Panc1 (cell line): ENCODE measurements around the gene CANX. TPM values are rescaled to one million over a fixed set of nuclear protein-coding genes. Genes with fewer than 3 reads are reported as not detected.

Experiments used
- ATAC-seq: fragments of 200-7000 bp; cut with Tn5 transposase; 2 replicates; pipeline ENCODE4 v1.9.1; 2020; ENCODE audit warnings: mild to moderate bottlenecking, moderate library complexity
- BruUV-seq: library from RNA; stranded (reverse); fragments of 400-500 nt; replicated peaks from 2 replicates; lab custom pipeline; 2021; lab: Mats Ljungman, UMichigan
- CTCF ChIA-PET: fragments of 300-600 bp; sonication (Branson Sonifier 250); formaldehyde crosslinking; loops from one replicate; lab custom pipeline; 2022; ENCODE audit warnings: antibody characterized with exemption; lab: Charles Lee
- POLR2A ChIA-PET: fragments of 300-600 bp; sonication (Branson Sonifier 250); formaldehyde crosslinking; loops from one replicate; lab custom pipeline; 2022; ENCODE audit warnings: antibody characterized with exemption; lab: Charles Lee
- DNase-seq: peaks from one replicate; pipeline ENCODE4 v3.0.0-alpha.2; 2010; ENCODE audit warnings: low read depth, low spot score
- H3K27ac ChIP-seq: 2 replicates; pipeline ENCODE4 v1.5.1; 2011; ENCODE audit warnings: mild to moderate bottlenecking, low read length, inconsistent platforms
- H3K27me3 ChIP-seq: fragments of 200-500 bp; sonication (Bioruptor generic); 2 replicates; pipeline ENCODE4 v1.6.0; 2014; ENCODE audit warnings: low read length, inconsistent platforms; ENCODE audit not compliant: control insufficient read depth, insufficient read depth
- H3K36me3 ChIP-seq: fragments of 200-500 bp; sonication (Bioruptor generic); 2 replicates; pipeline ENCODE4 v1.5.1; 2014; ENCODE audit warnings: inconsistent platforms, mild to moderate bottlenecking, low read length, moderate library complexity; ENCODE audit not compliant: control insufficient read depth, insufficient read depth
- H3K4me1 ChIP-seq: 2 replicates; pipeline ENCODE4 v1.5.1; 2011; ENCODE audit warnings: inconsistent platforms, mild to moderate bottlenecking, low read length, moderate library complexity; ENCODE audit not compliant: control insufficient read depth, insufficient read depth
- H3K4me3 ChIP-seq, 2 experiments: 2 replicates each; pipeline ENCODE4 v1.5.1; 2011 to 2012; ENCODE audit warnings: low read depth in 2 of 2, low read length in 2 of 2, mild to moderate bottlenecking in 2 of 2, inconsistent platforms in 1 of 2, moderate library complexity in 1 of 2
- H3K9me3 ChIP-seq: fragments of 200-500 bp; sonication (Bioruptor generic); 2 replicates; pipeline ENCODE4 v1.5.1; 2014; ENCODE audit warnings: low read depth, mild to moderate bottlenecking, inconsistent platforms, low read length, moderate library complexity; ENCODE audit not compliant: control insufficient read depth, insufficient read depth
- CTCF ChIP-seq: fragments of 450-650 bp; IDR thresholded peaks from 2 replicates; pipeline ENCODE4 v1.5.1; 2017; ENCODE audit warnings: mild to moderate bottlenecking
- POLR2AphosphoS5 ChIP-seq: IDR thresholded peaks from 2 replicates; pipeline ENCODE4 v1.6.1; 2012; ENCODE audit warnings: mild to moderate bottlenecking, low read depth, low read length, moderate library complexity
- REST ChIP-seq, 2 experiments: IDR thresholded peaks; 2 replicates each; pipeline ENCODE4 v1.6.1; 2011 to 2012; ENCODE audit warnings: low read depth in 2 of 2, control low read depth in 1 of 2, low read length in 1 of 2, mild to moderate bottlenecking in 1 of 2, moderate library complexity in 1 of 2; ENCODE audit not compliant: insufficient read depth in 1 of 2
- SIN3A ChIP-seq: IDR thresholded peaks from 2 replicates; pipeline ENCODE4 v1.6.1; 2012; ENCODE audit warnings: low read depth, mild to moderate bottlenecking, low read length, moderate library complexity, borderline replicate concordance; ENCODE audit not compliant: insufficient read depth
- TCF7L2 ChIP-seq: IDR thresholded peaks from 2 replicates; pipeline ENCODE4 v1.6.1; 2011; ENCODE audit warnings: mild to moderate bottlenecking, low read depth, low read length, inconsistent platforms
- in situ Hi-C: cut with HindIII; loops from 2 replicates; pipeline ENCODE4 v1.10.0; 2016; ENCODE audit warnings: low sequenced_read_pairs, low pct_unique_long_range_greater_than_20kb
- intact Hi-C: fragments of 100-400 bp; cut with micrococcal nuclease; formaldehyde crosslinking; loops from one replicate; pipeline ENCODE4 v1.10.0; 2022; ENCODE audit not compliant: unreplicated experiment
- total RNA-seq: library from RNA; stranded (reverse); gene quantifications from one replicate; pipeline ENCODE4 v1.2.1, GENCODE V29; 2021; ENCODE audit not compliant: unreplicated experiment

The CANX gene
- total RNA-seq, 1 experiment from 2014 or later, result 707 TPM

GRCh38 chr5:179772351-179772750, 73.6 kb downstream of the CANX start:
- ATAC-seq (no peak), DNase-seq (no peak)
- Histone ChIP-seq H3K4me1 (no peaks in the 10 kb centered on the region), H3K4me3 (no peak overlapping the region), H3K36me3 (peaks cover 5% of the 10 kb centered on the region), H3K27me3 (no peaks in the 10 kb centered on the region), H3K9me3 (no peaks in the 10 kb centered on the region), H3K27ac (no peak overlapping the region)
- intact Hi-C loops, result no loop called here
- in situ Hi-C loops, result no loop called here
- BruUV-seq, result no TSS peak
- CTCF ChIA-PET, result no interaction called here
- POLR2A ChIA-PET, result no interaction called here
- no peak for TF ChIP-seq TCF7L2
- TF ChIP-seq POLR2AphosphoS5, result no peak
- no peak for TF ChIP-seq SIN3A
- TF ChIP-seq CTCF, result no peak

- ATAC-seq (no peak), DNase-seq (no peak)
- POLR2A ChIA-PET, result no interaction called here
- H3K4me3 ChIP-seq, result no peak overlapping the region
- no peaks in the 10 kb centered on the region for H3K4me1 ChIP-seq
- BruUV-seq, result no TSS peak
- CTCF ChIA-PET, result interaction anchor here (1.2 kb wide), 1 partner anchor 10 kb away, joined by 4 read pairs; no protein-coding TSS in a partner anchor
- TF ChIP-seq CTCF (no peak), SIN3A (no peak), TCF7L2 (no peak), POLR2AphosphoS5 (no peak), REST (IDR thresholded peaks at IDR 0.05; ENCODE audit: insufficient read depth in 1 of 2, low read depth in 2 of 2, low read length in 1 of 2) (no peak)
- intact Hi-C loops, result no loop called here
- no peak overlapping the region for H3K27ac ChIP-seq
- peaks cover 5% of the 10 kb centered on the region; the same call in 1 of the 2 replicates for H3K36me3 ChIP-seq
- no peaks in the 10 kb centered on the region for H3K27me3 ChIP-seq
- no peaks in the 10 kb centered on the region for H3K9me3 ChIP-seq
- in situ Hi-C loops, result no loop called here
Observed at GRCh38 chr5:179773686-179774040, 74.9 kb downstream of the CANX start.
